ENCODE measurements around the gene SAP25.
"Not testable (repeated sequence)": the region's sequence is repeated elsewhere in the genome, so short reads cannot be mapped to it uniquely, and the experiment has no call there.

The SAP25 gene

GRCh38 chr7:100528108-100528866, 45.4 kb downstream of the SAP25 start:
- not testable (repeated sequence) for DNase-seq

GRCh38 chr7:100523192-100523591, 50.5 kb downstream of the SAP25 start:
- DNase-seq: not testable (repeated sequence)
